Loucy (cell line): ENCODE data around the gene BROX.

Source experiments
- CTCF ChIP-seq: fragments of 200-600 bp; sonication (generic); conservative IDR thresholded peaks from 2 replicates; pipeline ENCODE4 v1.5.1; 2014; ENCODE audit warnings: mild to moderate bottlenecking, antibody characterized with exemption, low read length
- EZH2phosphoT487 ChIP-seq: fragments of 200-600 bp; IDR thresholded peaks from 2 replicates; pipeline ENCODE4 v1.6.1; 2018; ENCODE audit warnings: antibody characterized with exemption, mild to moderate bottlenecking, moderate library complexity, borderline replicate concordance

- TF ChIP-seq CTCF (no peak), EZH2phosphoT487 (no peak)
These were observed 47.2 kb downstream of the BROX start for GRCh38 chr1:222759451-222760035.
